Stomach (tissue), 4 donors: Measurements from ENCODE around the gene MYO1H.

Experiments
- POLR2AphosphoS5 ChIP-seq, 3 donors: sonication (generic); formaldehyde crosslinking; IDR thresholded peaks; one replicate each; pipeline ENCODE4 v1.6.1; 2016; ENCODE audit warnings: antibody characterized with exemption in 3 of 3
- TF ChIP-seq, protein P1 (sequence below), 7 experiments: fragments of 450-650 bp in 4 of 7; fragments of 200-600 bp in 3 of 7; sonication (generic) in 3 of 7; IDR thresholded peaks; one replicate each; pipeline ENCODE4 v1.5.1; 2016 to 2019; ENCODE audit warnings: antibody characterized with exemption in 7 of 7, control low read depth in 2 of 7, mild to moderate bottlenecking in 1 of 7

DNA sequence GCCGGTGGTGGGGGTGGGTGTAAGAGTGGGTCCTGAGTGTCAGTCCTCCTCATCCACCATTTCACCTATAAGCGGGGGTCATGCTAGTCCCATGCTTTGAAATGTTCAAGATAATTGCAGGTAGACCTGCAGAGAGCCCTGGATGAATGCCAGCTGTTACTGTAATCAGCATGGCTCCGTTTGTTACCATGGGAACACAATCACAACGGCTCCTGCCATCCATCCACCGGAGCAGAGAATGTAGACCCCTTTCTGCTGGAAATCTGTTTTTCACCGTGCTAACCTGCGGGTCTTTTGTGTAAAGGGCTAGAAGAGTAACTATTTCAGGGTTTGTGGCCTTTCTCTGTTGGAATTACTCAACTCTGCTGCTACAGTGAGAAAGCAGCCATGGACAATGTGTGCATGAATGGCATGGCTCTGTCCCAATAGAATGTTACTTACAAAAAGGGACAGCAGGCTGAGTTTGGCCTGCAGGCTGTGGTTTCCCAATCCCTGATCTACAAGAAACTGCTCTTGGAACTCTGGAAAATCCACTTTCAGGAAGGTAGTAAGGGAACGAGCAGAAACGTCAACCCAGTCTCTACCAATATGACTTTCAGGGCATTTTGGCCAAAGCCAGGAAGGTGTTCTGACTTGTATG is 93.3 kb downstream of the MYO1H start:
- TF ChIP-seq, protein P1, sequence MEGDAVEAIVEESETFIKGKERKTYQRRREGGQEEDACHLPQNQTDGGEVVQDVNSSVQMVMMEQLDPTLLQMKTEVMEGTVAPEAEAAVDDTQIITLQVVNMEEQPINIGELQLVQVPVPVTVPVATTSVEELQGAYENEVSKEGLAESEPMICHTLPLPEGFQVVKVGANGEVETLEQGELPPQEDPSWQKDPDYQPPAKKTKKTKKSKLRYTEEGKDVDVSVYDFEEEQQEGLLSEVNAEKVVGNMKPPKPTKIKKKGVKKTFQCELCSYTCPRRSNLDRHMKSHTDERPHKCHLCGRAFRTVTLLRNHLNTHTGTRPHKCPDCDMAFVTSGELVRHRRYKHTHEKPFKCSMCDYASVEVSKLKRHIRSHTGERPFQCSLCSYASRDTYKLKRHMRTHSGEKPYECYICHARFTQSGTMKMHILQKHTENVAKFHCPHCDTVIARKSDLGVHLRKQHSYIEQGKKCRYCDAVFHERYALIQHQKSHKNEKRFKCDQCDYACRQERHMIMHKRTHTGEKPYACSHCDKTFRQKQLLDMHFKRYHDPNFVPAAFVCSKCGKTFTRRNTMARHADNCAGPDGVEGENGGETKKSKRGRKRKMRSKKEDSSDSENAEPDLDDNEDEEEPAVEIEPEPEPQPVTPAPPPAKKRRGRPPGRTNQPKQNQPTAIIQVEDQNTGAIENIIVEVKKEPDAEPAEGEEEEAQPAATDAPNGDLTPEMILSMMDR (IDR thresholded peaks at IDR 0.05): no peak
- no peak for TF ChIP-seq POLR2AphosphoS5 (IDR thresholded peaks at IDR 0.05)
